Tibial nerve (tissue), 3 donors: ENCODE data around the gene SGK1.

Source experiments
- POLR2A ChIP-seq, 2 donors: fragments of 450-650 bp; IDR thresholded peaks; one replicate each; pipeline ENCODE4 v1.6.1; 2017; ENCODE audit warnings: antibody characterized with exemption in 2 of 2, mild to moderate bottlenecking in 2 of 2, moderate library complexity in 2 of 2
- TF ChIP-seq, protein P1 (sequence below), 5 experiments: fragments of 200-600 bp in 3 of 5; fragments of 450-650 bp in 2 of 5; sonication (generic) in 3 of 5; IDR thresholded peaks; one replicate each; pipeline ENCODE4 v1.5.1; 2016 to 2019; ENCODE audit warnings: antibody characterized with exemption in 5 of 5, mild to moderate bottlenecking in 3 of 5, moderate library complexity in 2 of 5

DNA sequence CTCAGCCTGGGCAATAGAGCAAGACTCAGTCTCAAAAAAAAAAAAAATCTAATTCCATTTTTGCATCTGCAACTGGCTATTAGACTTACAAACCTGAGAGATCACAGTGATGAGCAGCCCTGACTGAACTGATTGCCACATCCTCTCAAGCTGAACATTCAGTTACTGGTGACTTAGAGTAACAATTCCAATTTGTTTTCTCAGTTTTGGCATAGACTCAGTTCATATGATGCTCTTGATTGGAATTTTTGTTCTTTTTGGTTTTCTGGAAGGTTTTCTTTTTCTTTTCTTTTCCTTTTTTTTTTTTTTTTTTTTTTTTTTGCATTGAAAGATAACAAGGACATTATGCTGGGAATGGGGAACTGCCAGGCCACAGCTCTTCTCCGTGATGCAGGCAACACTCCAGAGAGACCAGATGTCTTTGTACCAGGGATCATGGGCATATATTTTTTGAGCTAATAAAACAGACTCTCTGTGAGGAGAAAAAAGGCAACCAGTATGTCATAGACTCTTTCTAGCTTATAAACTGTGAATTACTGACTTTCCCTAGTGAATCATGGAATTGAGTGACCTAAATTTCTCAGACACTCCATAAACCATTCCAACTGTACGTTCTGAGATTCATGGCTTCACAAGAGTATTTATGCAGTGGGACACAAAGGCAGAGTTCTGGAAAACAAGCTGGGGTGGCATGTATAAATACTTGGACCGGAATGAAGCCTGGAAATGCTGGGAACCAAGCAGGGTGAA, 179.5 kb downstream of the SGK1 start:
- TF ChIP-seq, protein P1, sequence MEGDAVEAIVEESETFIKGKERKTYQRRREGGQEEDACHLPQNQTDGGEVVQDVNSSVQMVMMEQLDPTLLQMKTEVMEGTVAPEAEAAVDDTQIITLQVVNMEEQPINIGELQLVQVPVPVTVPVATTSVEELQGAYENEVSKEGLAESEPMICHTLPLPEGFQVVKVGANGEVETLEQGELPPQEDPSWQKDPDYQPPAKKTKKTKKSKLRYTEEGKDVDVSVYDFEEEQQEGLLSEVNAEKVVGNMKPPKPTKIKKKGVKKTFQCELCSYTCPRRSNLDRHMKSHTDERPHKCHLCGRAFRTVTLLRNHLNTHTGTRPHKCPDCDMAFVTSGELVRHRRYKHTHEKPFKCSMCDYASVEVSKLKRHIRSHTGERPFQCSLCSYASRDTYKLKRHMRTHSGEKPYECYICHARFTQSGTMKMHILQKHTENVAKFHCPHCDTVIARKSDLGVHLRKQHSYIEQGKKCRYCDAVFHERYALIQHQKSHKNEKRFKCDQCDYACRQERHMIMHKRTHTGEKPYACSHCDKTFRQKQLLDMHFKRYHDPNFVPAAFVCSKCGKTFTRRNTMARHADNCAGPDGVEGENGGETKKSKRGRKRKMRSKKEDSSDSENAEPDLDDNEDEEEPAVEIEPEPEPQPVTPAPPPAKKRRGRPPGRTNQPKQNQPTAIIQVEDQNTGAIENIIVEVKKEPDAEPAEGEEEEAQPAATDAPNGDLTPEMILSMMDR (IDR thresholded peaks at IDR 0.05) = no peak
- TF ChIP-seq POLR2A (IDR thresholded peaks at IDR 0.05) = no peak
